ENCODE measurements around the gene TDRD7. TPM values are rescaled to one million over a fixed set of nuclear protein-coding genes. Genes with fewer than 3 reads are reported as not detected.

TDRD7 gene
- total and polyA plus RNA-seq, 9 of the 15 experiments (the other 6 are each of a cell fraction or from before 2014, with no cell fraction given): 2.2 to 7.7 (median 5.2) TPM

DNA sequence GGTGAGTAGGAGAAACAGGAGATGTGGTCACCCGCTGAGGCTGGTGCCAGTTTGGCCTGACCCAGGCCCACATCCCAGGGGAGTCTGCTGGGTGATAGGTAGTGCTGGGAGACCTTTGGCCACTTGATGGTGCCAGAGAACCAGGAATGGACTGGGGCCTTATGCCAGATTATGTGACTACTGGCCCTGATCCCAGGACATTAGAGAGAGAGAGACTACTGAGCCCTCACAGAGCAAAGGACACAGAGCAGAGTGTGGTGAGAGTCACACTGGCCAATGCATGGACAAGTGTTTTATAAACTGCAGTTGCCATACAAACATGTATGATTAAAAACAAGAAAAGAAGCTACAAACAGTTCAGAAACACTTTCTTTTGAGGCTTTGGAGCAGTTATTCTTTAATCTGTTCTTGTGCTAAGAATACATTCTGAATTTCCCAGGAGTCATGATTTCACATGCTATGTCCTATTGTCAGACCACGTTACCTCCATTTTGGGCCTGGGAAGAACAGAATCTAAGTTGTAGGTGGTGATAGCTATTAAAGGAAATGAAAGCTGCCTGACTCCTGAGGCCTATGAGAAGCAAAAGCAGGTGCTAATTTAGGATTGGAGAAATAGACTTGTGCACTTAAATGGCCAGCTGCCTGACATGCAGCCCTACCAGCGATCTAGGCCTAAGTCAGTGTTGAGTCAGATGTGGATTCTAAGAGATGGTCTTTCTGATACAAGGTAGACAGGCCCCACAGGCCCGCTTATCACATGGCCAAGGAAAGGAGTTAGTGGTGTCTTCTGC, 57.0 kb downstream of the TDRD7 start (continued):
- TF ChIP-seq ZNF121 (CRISPR knock-in tag; conservative IDR thresholded peaks at IDR 0.05): no peak
- TF ChIP-seq, protein P1, sequence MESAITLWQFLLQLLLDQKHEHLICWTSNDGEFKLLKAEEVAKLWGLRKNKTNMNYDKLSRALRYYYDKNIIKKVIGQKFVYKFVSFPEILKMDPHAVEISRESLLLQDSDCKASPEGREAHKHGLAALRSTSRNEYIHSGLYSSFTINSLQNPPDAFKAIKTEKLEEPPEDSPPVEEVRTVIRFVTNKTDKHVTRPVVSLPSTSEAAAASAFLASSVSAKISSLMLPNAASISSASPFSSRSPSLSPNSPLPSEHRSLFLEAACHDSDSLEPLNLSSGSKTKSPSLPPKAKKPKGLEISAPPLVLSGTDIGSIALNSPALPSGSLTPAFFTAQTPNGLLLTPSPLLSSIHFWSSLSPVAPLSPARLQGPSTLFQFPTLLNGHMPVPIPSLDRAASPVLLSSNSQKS (CRISPR knock-in tag; IDR thresholded peaks at IDR 0.05): no peak
- TF ChIP-seq TBL1XR1 (IDR thresholded peaks at IDR 0.05; ENCODE audit: low read length in 2 of 2): peak; percentile 47 to 48; a peak in 1 of 4 replicates
- TF ChIP-seq BHLHE40 (IDR thresholded peaks at IDR 0.05; ENCODE audit: low read length): 0 out of 2 replicates have a peak, but pooled peaks have one; percentile 10
- TF ChIP-seq, protein P2, sequence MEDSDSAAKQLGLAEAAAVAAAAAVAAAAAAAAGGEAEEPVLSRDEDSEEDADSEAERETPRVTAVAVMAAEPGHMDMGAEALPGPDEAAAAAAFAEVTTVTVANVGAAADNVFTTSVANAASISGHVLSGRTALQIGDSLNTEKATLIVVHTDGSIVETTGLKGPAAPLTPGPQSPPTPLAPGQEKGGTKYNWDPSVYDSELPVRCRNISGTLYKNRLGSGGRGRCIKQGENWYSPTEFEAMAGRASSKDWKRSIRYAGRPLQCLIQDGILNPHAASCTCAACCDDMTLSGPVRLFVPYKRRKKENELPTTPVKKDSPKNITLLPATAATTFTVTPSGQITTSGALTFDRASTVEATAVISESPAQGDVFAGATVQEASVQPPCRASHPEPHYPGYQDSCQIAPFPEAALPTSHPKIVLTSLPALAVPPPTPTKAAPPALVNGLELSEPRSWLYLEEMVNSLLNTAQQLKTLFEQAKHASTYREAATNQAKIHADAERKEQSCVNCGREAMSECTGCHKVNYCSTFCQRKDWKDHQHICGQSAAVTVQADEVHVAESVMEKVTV (CRISPR knock-in tag; IDR thresholded peaks at IDR 0.05): peak; percentile 91
- peak; percentile 40; the same call in 1 of the 2 replicates for TF ChIP-seq HCFC1 (IDR thresholded peaks at IDR 0.05; ENCODE audit: low read depth, low read length)
- 0 out of 2 replicates have a peak, but pooled peaks have one; percentile 11 for TF ChIP-seq GATAD2A (IDR thresholded peaks at IDR 0.05)
- TF ChIP-seq ZZZ3 (IDR thresholded peaks at IDR 0.05): 0 out of 2 replicates have a peak, but pooled peaks have one; percentile 28
- TF ChIP-seq NFIC (IDR thresholded peaks at IDR 0.05): peak; percentile 86
- peak; percentile 37; the same call in 1 of the 2 replicates for TF ChIP-seq MYC (IDR thresholded peaks at IDR 0.05; ENCODE audit: low read depth, low read length)
- TF ChIP-seq MYC (CRISPR knock-in tag; IDR thresholded peaks at IDR 0.05; ENCODE audit: borderline replicate concordance, low read depth): no peak
- TF ChIP-seq, protein P3, sequence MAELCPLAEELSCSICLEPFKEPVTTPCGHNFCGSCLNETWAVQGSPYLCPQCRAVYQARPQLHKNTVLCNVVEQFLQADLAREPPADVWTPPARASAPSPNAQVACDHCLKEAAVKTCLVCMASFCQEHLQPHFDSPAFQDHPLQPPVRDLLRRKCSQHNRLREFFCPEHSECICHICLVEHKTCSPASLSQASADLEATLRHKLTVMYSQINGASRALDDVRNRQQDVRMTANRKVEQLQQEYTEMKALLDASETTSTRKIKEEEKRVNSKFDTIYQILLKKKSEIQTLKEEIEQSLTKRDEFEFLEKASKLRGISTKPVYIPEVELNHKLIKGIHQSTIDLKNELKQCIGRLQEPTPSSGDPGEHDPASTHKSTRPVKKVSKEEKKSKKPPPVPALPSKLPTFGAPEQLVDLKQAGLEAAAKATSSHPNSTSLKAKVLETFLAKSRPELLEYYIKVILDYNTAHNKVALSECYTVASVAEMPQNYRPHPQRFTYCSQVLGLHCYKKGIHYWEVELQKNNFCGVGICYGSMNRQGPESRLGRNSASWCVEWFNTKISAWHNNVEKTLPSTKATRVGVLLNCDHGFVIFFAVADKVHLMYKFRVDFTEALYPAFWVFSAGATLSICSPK (IDR thresholded peaks at IDR 0.05; ENCODE audit: borderline replicate concordance): no peak
- TF ChIP-seq JUND (IDR thresholded peaks at IDR 0.05; ENCODE audit: borderline replicate concordance, low read depth, low read length): peak; percentile 33; the same call in 1 of the 2 replicates
- no peak for TF ChIP-seq JUND (tag; IDR thresholded peaks at IDR 0.05; ENCODE audit: borderline replicate concordance, low read depth, low read length)
- no peak for TF ChIP-seq PHTF2 (CRISPR knock-in tag; IDR thresholded peaks at IDR 0.05)
- TF ChIP-seq STAG1 (CRISPR knock-in tag; IDR thresholded peaks at IDR 0.05; ENCODE audit: borderline replicate concordance): peak; percentile 90; the same call in 1 of the 2 replicates
- peak; percentile 65; the same call in 1 of the 2 replicates for TF ChIP-seq CC2D1A (IDR thresholded peaks at IDR 0.05)

Data from K562 (cell line).